ENCODE measurements around the gene NPHS2. TPM values are rescaled to one million over a fixed set of nuclear protein-coding genes. Genes with fewer than 3 reads are reported as not detected.

The NPHS2 gene
- total RNA-seq, 1 experiment from 2014 or later, result not detected

DNA sequence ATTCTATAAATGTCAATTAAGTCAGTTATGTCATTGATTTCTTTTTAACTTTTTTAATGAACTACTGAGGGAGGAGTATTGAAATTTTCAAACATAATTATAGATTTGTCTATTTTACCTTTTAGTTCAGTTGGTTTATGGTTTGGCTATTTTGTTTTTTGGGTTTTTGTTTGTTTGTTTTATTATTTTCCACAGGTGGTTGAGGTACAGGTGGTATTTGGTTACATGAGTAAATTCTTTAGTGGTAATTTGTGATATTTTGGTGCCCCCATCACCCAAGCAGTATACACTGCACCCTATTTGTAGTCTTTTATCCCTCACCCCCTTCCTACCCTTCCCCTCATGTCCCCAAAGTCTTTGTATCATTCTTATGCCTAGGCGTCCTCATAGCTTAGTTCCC is 25.3 kb upstream of the NPHS2 start (continued):
- no peak for TF ChIP-seq ATF3 (IDR thresholded peaks at IDR 0.05)

GRCh38 chr1:179599623-179600249 is 24.0 kb upstream of the NPHS2 start:
- H3K27me3 ChIP-seq (ENCODE audit: insufficient read depth, low read length), result no peaks in the 10 kb centered on the region
- no peaks in the 10 kb centered on the region for H3K79me2 ChIP-seq (ENCODE audit: insufficient read depth, low read length)
- intact Hi-C loops (cut with micrococcal nuclease), result loop anchor here (1.0 to 10.0 kb wide), 3 partner anchors 348 to 1065 kb away; no protein-coding TSS in a partner anchor
- DNase-seq (ENCODE audit: low read depth, low spot score) (peak; percentile 44), ATAC-seq (peak; percentile 95)
- peaks cover 1% of the 10 kb centered on the region; the same call in 1 of the 2 replicates for H3K9me2 ChIP-seq (ENCODE audit: insufficient read depth)
- no peak overlapping the region for H3K27ac ChIP-seq (ENCODE audit: low read depth, low read length)
- no peaks in the 10 kb centered on the region for H4K20me1 ChIP-seq (ENCODE audit: insufficient read depth)
- TF ChIP-seq CEBPB (IDR thresholded peaks at IDR 0.05; ENCODE audit: low read depth) (0 out of 2 replicates have a peak, but pooled peaks have one; percentile 9), JUND (IDR thresholded peaks at IDR 0.05) (no peak), RAD21 (IDR thresholded peaks at IDR 0.05; ENCODE audit: low read depth) (peak; percentile 72)
- TF ChIP-seq, protein P1, sequence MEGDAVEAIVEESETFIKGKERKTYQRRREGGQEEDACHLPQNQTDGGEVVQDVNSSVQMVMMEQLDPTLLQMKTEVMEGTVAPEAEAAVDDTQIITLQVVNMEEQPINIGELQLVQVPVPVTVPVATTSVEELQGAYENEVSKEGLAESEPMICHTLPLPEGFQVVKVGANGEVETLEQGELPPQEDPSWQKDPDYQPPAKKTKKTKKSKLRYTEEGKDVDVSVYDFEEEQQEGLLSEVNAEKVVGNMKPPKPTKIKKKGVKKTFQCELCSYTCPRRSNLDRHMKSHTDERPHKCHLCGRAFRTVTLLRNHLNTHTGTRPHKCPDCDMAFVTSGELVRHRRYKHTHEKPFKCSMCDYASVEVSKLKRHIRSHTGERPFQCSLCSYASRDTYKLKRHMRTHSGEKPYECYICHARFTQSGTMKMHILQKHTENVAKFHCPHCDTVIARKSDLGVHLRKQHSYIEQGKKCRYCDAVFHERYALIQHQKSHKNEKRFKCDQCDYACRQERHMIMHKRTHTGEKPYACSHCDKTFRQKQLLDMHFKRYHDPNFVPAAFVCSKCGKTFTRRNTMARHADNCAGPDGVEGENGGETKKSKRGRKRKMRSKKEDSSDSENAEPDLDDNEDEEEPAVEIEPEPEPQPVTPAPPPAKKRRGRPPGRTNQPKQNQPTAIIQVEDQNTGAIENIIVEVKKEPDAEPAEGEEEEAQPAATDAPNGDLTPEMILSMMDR (IDR thresholded peaks at IDR 0.05 in 2 of 3, conservative IDR thresholded peaks at IDR 0.05 in 1 of 3; ENCODE audit: borderline replicate concordance in 1 of 3, insufficient read depth in 1 of 3, low read depth in 2 of 3, low read length in 2 of 3), result peak; percentile 55 to 70 (median 56); a peak in 5 of 6 replicates
- no peak overlapping the region for H3K9ac ChIP-seq (ENCODE audit: low read length)
- no peak overlapping the region for H2AFZ ChIP-seq (ENCODE audit: low read depth, low read length, poor library complexity, severe bottlenecking)
- CTCF ChIA-PET, result interaction anchor here (0.9 to 1.6 kb wide), 4 partner anchors 11 to 348 kb away, joined by 3 to 11 read pairs (median 4); no protein-coding TSS in a partner anchor
- no peaks in the 10 kb centered on the region for H3K4me1 ChIP-seq (ENCODE audit: control insufficient read depth in 1 of 2, insufficient read depth in 2 of 2, low read length in 2 of 2)
- H3K36me3 ChIP-seq (ENCODE audit: control insufficient read depth in 1 of 2, insufficient read depth in 2 of 2, low read length in 2 of 2), result no peaks in the 10 kb centered on the region
- RAD21 ChIA-PET (ENCODE audit: low non-redundant PET in 1 of 2, low total read pairs in 2 of 2, uncharacterized antibody in 2 of 2, unreplicated experiment in 2 of 2), result no interaction called here
- BruUV-seq (replicated peaks), result no TSS peak
- no peak overlapping the region for H3K4me2 ChIP-seq (ENCODE audit: low read length)
- POLR2A ChIA-PET, result interaction anchor here (0.6 kb wide), 1 partner anchor 572 kb away, joined by 3 read pairs; no protein-coding TSS in a partner anchor
- no peaks in the 10 kb centered on the region for H3K9me3 ChIP-seq (ENCODE audit: control insufficient read depth in 1 of 2, insufficient read depth in 1 of 2, low read depth in 1 of 2, low read length in 2 of 2)
- no peak overlapping the region for H3K4me3 ChIP-seq (replicated peaks in 1 of 2; ENCODE audit: low read depth in 1 of 2, low read length in 2 of 2)

Measured in HCT116 (cell line).